ENCODE measurements around the gene LGALS7. TPM values are rescaled to one million over a fixed set of nuclear protein-coding genes. Genes with fewer than 3 reads are reported as not detected.
"Not testable (repeated sequence)": the region's sequence is repeated elsewhere in the genome, so short reads cannot be mapped to it uniquely, and the experiment has no call there.

The LGALS7 gene
- not detected in 2 replicates for total RNA-seq

- ATAC-seq (ENCODE audit: low read depth) = no peak
- Mint-ChIP-seq H3K4me3 (no peak within 1 kb of the TSS), H3K4me1 (peaks cover 9% of the 10 kb centered on the region), H3K36me3 (ENCODE audit: low read depth) (no peaks in the 10 kb centered on the region), H3K27ac (no peak within 1 kb of the TSS), H3K9me3 (no peaks in the 10 kb centered on the region), H3K27me3 (peaks cover under 1% of the 10 kb centered on the region)
- ChIA-PET CTCF (no interaction called here), POLR2A (no interaction called here)
- no peak for TF ChIP-seq CTCF (IDR thresholded peaks at IDR 0.05)
- intact Hi-C loops (cut with micrococcal nuclease) = no loop called here
- no peak for DNase-seq
Observed at GRCh38 chr19:38773469-38774177, at the start of gene LGALS7. TSS of gene LGALS7 (minus strand) at chr19:38773517. CDS start at chr19:38773492, 25 bp downstream.

- H3K27me3 Mint-ChIP-seq; DNase-seq; H3K4me1 Mint-ChIP-seq; H3K9me3 Mint-ChIP-seq; H3K27ac Mint-ChIP-seq; CTCF ChIA-PET; ATAC-seq (ENCODE audit: low read depth); H3K4me3 Mint-ChIP-seq; intact Hi-C loops (cut with micrococcal nuclease): not testable (repeated sequence)
- POLR2A ChIA-PET = interaction anchor here (0.7 to 1.1 kb wide), 2 partner anchors 11 to 201 kb away, joined by 3 to 5 read pairs; partner anchors contain the start of gene ECH1
- peaks cover 70% of the 10 kb centered on the region for H3K36me3 Mint-ChIP-seq (ENCODE audit: low read depth)
Observed at GRCh38 chr19:38821230-38821825, 48.0 kb upstream of the LGALS7 start.

GRCh38 chr19:38819231-38819920 lies 46.1 kb upstream of the LGALS7 start:
- no peak for DNase-seq
- no peaks in the 10 kb centered on the region for H3K9me3 Mint-ChIP-seq
- TF ChIP-seq CTCF (IDR thresholded peaks at IDR 0.05) = no peak
- no peak overlapping the region for H3K4me3 Mint-ChIP-seq
- ChIA-PET POLR2A (no interaction called here), CTCF (no interaction called here)
- no peak for ATAC-seq (ENCODE audit: low read depth)
- intact Hi-C loops (cut with micrococcal nuclease) = no loop called here
- H3K36me3 Mint-ChIP-seq (ENCODE audit: low read depth) = peaks cover 72% of the 10 kb centered on the region
- no peaks in the 10 kb centered on the region for H3K27me3 Mint-ChIP-seq
- peaks cover 6% of the 10 kb centered on the region for H3K4me1 Mint-ChIP-seq
- no peak overlapping the region for H3K27ac Mint-ChIP-seq

GRCh38 chr19:38817081-38817480 lies 43.8 kb upstream of the LGALS7 start:
- Mint-ChIP-seq H3K27ac (no peak overlapping the region), H3K36me3 (ENCODE audit: low read depth) (peaks cover 55% of the 10 kb centered on the region), H3K4me1 (peaks cover 6% of the 10 kb centered on the region), H3K9me3 (no peaks in the 10 kb centered on the region), H3K27me3 (no peaks in the 10 kb centered on the region), H3K4me3 (no peak overlapping the region)
- intact Hi-C loops (cut with micrococcal nuclease) = no loop called here
- TF ChIP-seq CTCF (IDR thresholded peaks at IDR 0.05) = no peak
- no peak for ATAC-seq (ENCODE audit: low read depth)
- no peak for DNase-seq
- ChIA-PET CTCF (no interaction called here), POLR2A (no interaction called here)

- no peak overlapping the region for H3K27ac Mint-ChIP-seq
- H3K9me3 Mint-ChIP-seq = no peaks in the 10 kb centered on the region
- H3K36me3 Mint-ChIP-seq (ENCODE audit: low read depth) = peaks cover 51% of the 10 kb centered on the region
- peaks cover 6% of the 10 kb centered on the region for H3K4me1 Mint-ChIP-seq
- ChIA-PET CTCF (no interaction called here), POLR2A (no interaction called here)
- ATAC-seq (ENCODE audit: low read depth) (no peak), DNase-seq (no peak)
- TF ChIP-seq CTCF (IDR thresholded peaks at IDR 0.05) = no peak
- no peaks in the 10 kb centered on the region for H3K27me3 Mint-ChIP-seq
- H3K4me3 Mint-ChIP-seq = no peak overlapping the region
- intact Hi-C loops (cut with micrococcal nuclease) = no loop called here
Observed at GRCh38 chr19:38816131-38816750, 42.9 kb upstream of the LGALS7 start.

Data from activated B cell treated with CpG ODN at 0.5 μM for 24 hours (primary cell).